WTC11 (cell line): ENCODE measurements around the gene IQCE. TPM values are rescaled to one million over a fixed set of nuclear protein-coding genes. Genes with fewer than 3 reads are reported as not detected.

Experiments
- ATAC-seq: fragments of 200-7000 bp; cut with Tn5 transposase; 2 replicates; pipeline ENCODE4 v1.10.0; 2021; ENCODE audit warnings: mild to moderate bottlenecking, moderate library complexity
- Bru-seq: library from RNA; stranded (reverse); fragments of 400-500 nt; gene quantifications from one replicate; lab custom pipeline; 2021; lab: Mats Ljungman, UMichigan
- CTCF ChIA-PET: fragments of 300-600 bp; sonication (Branson Sonifier 250); formaldehyde crosslinking; loops from one replicate; lab custom pipeline; 2021; ENCODE audit warnings: antibody characterized with exemption; lab: Charles Lee
- POLR2A ChIA-PET: fragments of 350-600 bp; sonication (Branson Sonifier 250); formaldehyde crosslinking; loops from one replicate; lab custom pipeline; 2021; ENCODE audit warnings: antibody characterized with exemption; lab: Charles Lee
- DNase-seq: peaks from one replicate; pipeline ENCODE4 v3.0.0; 2021; ENCODE audit warnings: low spot score
- H3K27ac Mint-ChIP-seq: 2 replicates; pipeline ENCODE4 v1.8.0; 2021; ENCODE audit warnings: mixed read lengths
- H3K27me3 Mint-ChIP-seq: 2 replicates; pipeline ENCODE4 v1.8.0; 2021; ENCODE audit warnings: low read depth, mild to moderate bottlenecking, moderate library complexity, mixed read lengths
- H3K36me3 Mint-ChIP-seq: 2 replicates; pipeline ENCODE4 v1.8.0; 2021; ENCODE audit warnings: mixed read lengths
- H3K4me1 Mint-ChIP-seq: 2 replicates; pipeline ENCODE4 v1.8.0; 2022; ENCODE audit warnings: mixed read lengths
- H3K4me3 Mint-ChIP-seq: 2 replicates; pipeline ENCODE4 v1.8.0; 2021; ENCODE audit warnings: mild to moderate bottlenecking, moderate library complexity, mixed read lengths
- H3K9me3 Mint-ChIP-seq: 2 replicates; pipeline ENCODE4 v1.8.0; 2021; ENCODE audit warnings: mixed read lengths
- ETV6 ChIP-seq: sonication (generic); formaldehyde crosslinking; IDR thresholded peaks from 2 replicates; pipeline ENCODE4 v1.8.1; 2022; ENCODE audit warnings: mild to moderate bottlenecking, missing genetic modification reagents
- FOXK1 ChIP-seq: sonication (generic); formaldehyde crosslinking; IDR thresholded peaks from 2 replicates; pipeline ENCODE4 v1.8.0; 2022; ENCODE audit warnings: mild to moderate bottlenecking, moderate library complexity, missing genetic modification reagents
- HMGXB4 ChIP-seq: sonication (generic); formaldehyde crosslinking; IDR thresholded peaks from 2 replicates; pipeline ENCODE4 v1.8.1; 2023; ENCODE audit warnings: mild to moderate bottlenecking, moderate library complexity, missing genetic modification reagents
- KAT7 ChIP-seq: sonication (generic); formaldehyde crosslinking; IDR thresholded peaks from 2 replicates; pipeline ENCODE4 v1.8.1; 2023; ENCODE audit warnings: missing genetic modification reagents, mild to moderate bottlenecking, borderline replicate concordance
- MAX ChIP-seq: sonication (generic); formaldehyde crosslinking; IDR thresholded peaks from 2 replicates; pipeline ENCODE4 v1.8.0; 2022; ENCODE audit warnings: mild to moderate bottlenecking, missing genetic modification reagents
- RORB ChIP-seq: fragments of 250-450 bp; sonication (Bioruptor Pico); IDR thresholded peaks from 2 replicates; pipeline ENCODE4 v1.9.0; 2021; ENCODE audit warnings: mild to moderate bottlenecking
- SP1 ChIP-seq: sonication (generic); formaldehyde crosslinking; conservative IDR thresholded peaks from 2 replicates; pipeline ENCODE4 v1.8.1; 2022; ENCODE audit warnings: missing genetic modification reagents
- ZNF121 ChIP-seq: sonication (generic); formaldehyde crosslinking; IDR thresholded peaks from 2 replicates; pipeline ENCODE4 v1.8.0; 2023; ENCODE audit warnings: missing genetic modification reagents
- ZNF232 ChIP-seq: sonication (generic); formaldehyde crosslinking; IDR thresholded peaks from 2 replicates; pipeline ENCODE4 v1.8.0; 2022; ENCODE audit warnings: mild to moderate bottlenecking, missing genetic modification reagents
- ZNF416 ChIP-seq: fragments of 250-450 bp; sonication (Bioruptor Pico); IDR thresholded peaks from 2 replicates; pipeline ENCODE4 v1.9.0; 2021; ENCODE audit warnings: mild to moderate bottlenecking, inconsistent platforms
- ZNF425 ChIP-seq: fragments of 250-450 bp; sonication (Bioruptor Pico); conservative IDR thresholded peaks from 2 replicates; pipeline ENCODE4 v1.9.0; 2021; ENCODE audit warnings: mild to moderate bottlenecking
- long read RNA-seq, 3 experiments: library from RNA in 1 of 3; library from capped mRNA in 1 of 3; library from polyadenylated mRNA in 1 of 3; unstranded in 2 of 3; stranded (forward) in 1 of 3; transcript quantifications; one replicate each; pipeline ENCODE4 v2.0.0, GENCODE V29; 2021
- total RNA-seq: library from RNA; stranded (reverse); gene quantifications from 3 replicates; pipeline ENCODE4 v1.2.3, GENCODE V29; 2021
- TF ChIP-seq, protein P1 (sequence below): fragments of 250-450 bp; sonication (Bioruptor Pico); IDR thresholded peaks from 2 replicates; pipeline ENCODE4 v1.9.0; 2021; ENCODE audit warnings: mild to moderate bottlenecking
- TF ChIP-seq, protein P2 (sequence below): sonication (generic); formaldehyde crosslinking; IDR thresholded peaks from 2 replicates; pipeline ENCODE4 v1.8.0; 2022; ENCODE audit warnings: mild to moderate bottlenecking, missing genetic modification reagents
- TF ChIP-seq, protein P3 (sequence below): sonication (generic); formaldehyde crosslinking; IDR thresholded peaks from 2 replicates; pipeline ENCODE4 v1.8.1; 2023; ENCODE audit warnings: mild to moderate bottlenecking, missing genetic modification reagents, moderate library complexity
- TF ChIP-seq, protein P4 (sequence below): sonication (generic); formaldehyde crosslinking; IDR thresholded peaks from 2 replicates; pipeline ENCODE4 v1.8.1; 2023; ENCODE audit warnings: mild to moderate bottlenecking, missing genetic modification reagents, borderline replicate concordance
- TF ChIP-seq, protein P5 (sequence below): sonication (generic); formaldehyde crosslinking; IDR thresholded peaks from 2 replicates; pipeline ENCODE4 v1.8.1; 2022; ENCODE audit warnings: missing genetic modification reagents, borderline replicate concordance

IQCE gene, protein sequence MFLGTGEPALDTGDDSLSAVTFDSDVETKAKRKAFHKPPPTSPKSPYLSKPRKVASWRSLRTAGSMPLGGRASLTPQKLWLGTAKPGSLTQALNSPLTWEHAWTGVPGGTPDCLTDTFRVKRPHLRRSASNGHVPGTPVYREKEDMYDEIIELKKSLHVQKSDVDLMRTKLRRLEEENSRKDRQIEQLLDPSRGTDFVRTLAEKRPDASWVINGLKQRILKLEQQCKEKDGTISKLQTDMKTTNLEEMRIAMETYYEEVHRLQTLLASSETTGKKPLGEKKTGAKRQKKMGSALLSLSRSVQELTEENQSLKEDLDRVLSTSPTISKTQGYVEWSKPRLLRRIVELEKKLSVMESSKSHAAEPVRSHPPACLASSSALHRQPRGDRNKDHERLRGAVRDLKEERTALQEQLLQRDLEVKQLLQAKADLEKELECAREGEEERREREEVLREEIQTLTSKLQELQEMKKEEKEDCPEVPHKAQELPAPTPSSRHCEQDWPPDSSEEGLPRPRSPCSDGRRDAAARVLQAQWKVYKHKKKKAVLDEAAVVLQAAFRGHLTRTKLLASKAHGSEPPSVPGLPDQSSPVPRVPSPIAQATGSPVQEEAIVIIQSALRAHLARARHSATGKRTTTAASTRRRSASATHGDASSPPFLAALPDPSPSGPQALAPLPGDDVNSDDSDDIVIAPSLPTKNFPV
- total RNA-seq (4.4 to 4.7 TPM (median 4.6 TPM) in 3 replicates), Bru-seq, nascent RNA (percentile 34 among the genes with signal in this experiment)
- long read RNA-seq, experiment 1, full-length matches to known transcripts = 3 of 11 reads
- long read RNA-seq, experiment 1, partial matches to known transcripts = 2 of 11 reads
- long read RNA-seq, experiment 1, other reads (novel, unspliced or antisense) = 6 of 11 reads
- long read RNA-seq, experiment 2, partial matches to known transcripts = 0 of 2 reads
- long read RNA-seq, experiment 2, other reads (novel, unspliced or antisense) = 2 of 2 reads
- long read RNA-seq, experiment 3, partial matches to known transcripts = 1 of 1 reads
- long read RNA-seq, experiment 3, other reads (novel, unspliced or antisense) = 0 of 1 reads

DNA sequence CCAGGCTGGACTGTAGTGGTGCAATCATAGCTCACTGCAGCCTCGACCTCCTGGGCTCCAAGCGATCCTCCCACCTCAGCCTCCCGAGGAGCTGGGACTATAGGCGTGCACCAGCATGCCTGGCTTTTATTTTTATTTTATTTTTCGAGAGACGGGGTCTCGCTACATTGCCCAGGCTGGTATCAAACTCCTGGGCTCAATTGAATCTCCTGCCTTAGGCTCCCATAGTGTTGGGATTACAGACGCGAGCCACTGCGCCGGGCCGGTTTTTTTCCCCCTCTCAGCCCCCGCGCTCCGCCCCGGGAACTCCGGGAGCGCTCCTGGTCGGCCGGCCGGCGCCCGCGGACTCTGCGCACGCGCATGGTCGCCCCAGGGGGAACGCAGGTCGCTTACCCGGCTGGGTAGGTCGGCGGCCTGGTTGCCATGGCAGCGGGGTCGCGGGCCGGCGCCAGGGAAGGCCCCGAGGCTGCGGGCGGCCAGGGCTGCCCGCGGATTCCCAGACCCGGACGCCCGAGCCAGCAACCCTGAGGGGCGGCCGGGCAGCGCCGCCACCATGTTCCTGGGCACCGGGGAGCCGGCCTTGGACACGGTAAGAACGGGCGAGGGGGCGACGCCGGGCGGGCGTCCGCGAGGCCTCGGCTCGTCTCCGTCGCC is at the start of gene IQCE:
IQCE (plus strand) TSS at position 351 of the 654 bp plus-strand sequence; CDS start at position 554, 203 bp downstream.
- DNase-seq (peak; percentile 98), ATAC-seq (peak; percentile 47)
- H3K9me3 Mint-ChIP-seq = no peaks in the 10 kb centered on the region
- H3K4me3 Mint-ChIP-seq = peak within 1 kb of the TSS; percentile 66
- CTCF ChIA-PET = interaction anchor here (0.7 to 2.4 kb wide), 8 partner anchors 9 to 159 kb away, joined by 3 to 9 read pairs (median 6); no protein-coding TSS in a partner anchor
- H3K36me3 Mint-ChIP-seq = peaks cover 4% of the 10 kb centered on the region
- no peaks in the 10 kb centered on the region for H3K27me3 Mint-ChIP-seq
- no peak within 1 kb of the TSS for H3K27ac Mint-ChIP-seq
- POLR2A ChIA-PET = interaction anchor here (0.6 to 1.3 kb wide), 3 partner anchors 26 to 908 kb away, joined by 3 read pairs; no protein-coding TSS in a partner anchor
- peaks cover 10% of the 10 kb centered on the region for H3K4me1 Mint-ChIP-seq
- TF ChIP-seq, protein P1, sequence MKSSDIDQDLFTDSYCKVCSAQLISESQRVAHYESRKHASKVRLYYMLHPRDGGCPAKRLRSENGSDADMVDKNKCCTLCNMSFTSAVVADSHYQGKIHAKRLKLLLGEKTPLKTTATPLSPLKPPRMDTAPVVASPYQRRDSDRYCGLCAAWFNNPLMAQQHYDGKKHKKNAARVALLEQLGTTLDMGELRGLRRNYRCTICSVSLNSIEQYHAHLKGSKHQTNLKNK (CRISPR knock-in tag) = no peak
- TF ChIP-seq KAT7 (CRISPR knock-in tag) (no peak), ZNF232 (CRISPR knock-in tag) (0 out of 2 replicates have a peak, but pooled peaks have one; percentile 37), ZNF121 (CRISPR knock-in tag) (peak; percentile 96), ETV6 (CRISPR knock-in tag) (peak; percentile 46; the same call in 1 of the 2 replicates), RORB (CRISPR knock-in tag) (no peak), FOXK1 (CRISPR knock-in tag) (peak; percentile 82), MAX (peak; percentile 22; the same call in 1 of the 2 replicates), ZNF425 (CRISPR knock-in tag) (no peak), SP1 (CRISPR knock-in tag) (peak; percentile 87), HMGXB4 (CRISPR knock-in tag) (0 out of 2 replicates have a peak, but pooled peaks have one; percentile 60), ZNF416 (CRISPR knock-in tag) (no peak)
- TF ChIP-seq, protein P2, sequence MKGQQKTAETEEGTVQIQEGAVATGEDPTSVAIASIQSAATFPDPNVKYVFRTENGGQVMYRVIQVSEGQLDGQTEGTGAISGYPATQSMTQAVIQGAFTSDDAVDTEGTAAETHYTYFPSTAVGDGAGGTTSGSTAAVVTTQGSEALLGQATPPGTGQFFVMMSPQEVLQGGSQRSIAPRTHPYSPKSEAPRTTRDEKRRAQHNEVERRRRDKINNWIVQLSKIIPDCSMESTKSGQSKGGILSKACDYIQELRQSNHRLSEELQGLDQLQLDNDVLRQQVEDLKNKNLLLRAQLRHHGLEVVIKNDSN (CRISPR knock-in tag) = no peak
- TF ChIP-seq, protein P3, sequence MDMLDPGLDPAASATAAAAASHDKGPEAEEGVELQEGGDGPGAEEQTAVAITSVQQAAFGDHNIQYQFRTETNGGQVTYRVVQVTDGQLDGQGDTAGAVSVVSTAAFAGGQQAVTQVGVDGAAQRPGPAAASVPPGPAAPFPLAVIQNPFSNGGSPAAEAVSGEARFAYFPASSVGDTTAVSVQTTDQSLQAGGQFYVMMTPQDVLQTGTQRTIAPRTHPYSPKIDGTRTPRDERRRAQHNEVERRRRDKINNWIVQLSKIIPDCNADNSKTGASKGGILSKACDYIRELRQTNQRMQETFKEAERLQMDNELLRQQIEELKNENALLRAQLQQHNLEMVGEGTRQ (CRISPR knock-in tag) = peak; percentile 47; the same call in 1 of the 2 replicates
- TF ChIP-seq, protein P4, sequence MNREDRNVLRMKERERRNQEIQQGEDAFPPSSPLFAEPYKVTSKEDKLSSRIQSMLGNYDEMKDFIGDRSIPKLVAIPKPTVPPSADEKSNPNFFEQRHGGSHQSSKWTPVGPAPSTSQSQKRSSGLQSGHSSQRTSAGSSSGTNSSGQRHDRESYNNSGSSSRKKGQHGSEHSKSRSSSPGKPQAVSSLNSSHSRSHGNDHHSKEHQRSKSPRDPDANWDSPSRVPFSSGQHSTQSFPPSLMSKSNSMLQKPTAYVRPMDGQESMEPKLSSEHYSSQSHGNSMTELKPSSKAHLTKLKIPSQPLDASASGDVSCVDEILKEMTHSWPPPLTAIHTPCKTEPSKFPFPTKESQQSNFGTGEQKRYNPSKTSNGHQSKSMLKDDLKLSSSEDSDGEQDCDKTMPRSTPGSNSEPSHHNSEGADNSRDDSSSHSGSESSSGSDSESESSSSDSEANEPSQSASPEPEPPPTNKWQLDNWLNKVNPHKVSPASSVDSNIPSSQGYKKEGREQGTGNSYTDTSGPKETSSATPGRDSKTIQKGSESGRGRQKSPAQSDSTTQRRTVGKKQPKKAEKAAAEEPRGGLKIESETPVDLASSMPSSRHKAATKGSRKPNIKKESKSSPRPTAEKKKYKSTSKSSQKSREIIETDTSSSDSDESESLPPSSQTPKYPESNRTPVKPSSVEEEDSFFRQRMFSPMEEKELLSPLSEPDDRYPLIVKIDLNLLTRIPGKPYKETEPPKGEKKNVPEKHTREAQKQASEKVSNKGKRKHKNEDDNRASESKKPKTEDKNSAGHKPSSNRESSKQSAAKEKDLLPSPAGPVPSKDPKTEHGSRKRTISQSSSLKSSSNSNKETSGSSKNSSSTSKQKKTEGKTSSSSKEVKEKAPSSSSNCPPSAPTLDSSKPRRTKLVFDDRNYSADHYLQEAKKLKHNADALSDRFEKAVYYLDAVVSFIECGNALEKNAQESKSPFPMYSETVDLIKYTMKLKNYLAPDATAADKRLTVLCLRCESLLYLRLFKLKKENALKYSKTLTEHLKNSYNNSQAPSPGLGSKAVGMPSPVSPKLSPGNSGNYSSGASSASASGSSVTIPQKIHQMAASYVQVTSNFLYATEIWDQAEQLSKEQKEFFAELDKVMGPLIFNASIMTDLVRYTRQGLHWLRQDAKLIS (CRISPR knock-in tag) = no peak
- TF ChIP-seq, protein P5, sequence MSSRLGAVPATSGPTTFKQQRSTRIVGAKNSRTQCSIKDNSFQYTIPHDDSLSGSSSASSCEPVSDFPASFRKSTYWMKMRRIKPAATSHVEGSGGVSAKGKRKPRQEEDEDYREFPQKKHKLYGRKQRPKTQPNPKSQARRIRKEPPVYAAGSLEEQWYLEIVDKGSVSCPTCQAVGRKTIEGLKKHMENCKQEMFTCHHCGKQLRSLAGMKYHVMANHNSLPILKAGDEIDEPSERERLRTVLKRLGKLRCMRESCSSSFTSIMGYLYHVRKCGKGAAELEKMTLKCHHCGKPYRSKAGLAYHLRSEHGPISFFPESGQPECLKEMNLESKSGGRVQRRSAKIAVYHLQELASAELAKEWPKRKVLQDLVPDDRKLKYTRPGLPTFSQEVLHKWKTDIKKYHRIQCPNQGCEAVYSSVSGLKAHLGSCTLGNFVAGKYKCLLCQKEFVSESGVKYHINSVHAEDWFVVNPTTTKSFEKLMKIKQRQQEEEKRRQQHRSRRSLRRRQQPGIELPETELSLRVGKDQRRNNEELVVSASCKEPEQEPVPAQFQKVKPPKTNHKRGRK (CRISPR knock-in tag) = no peak
